Measurements from ENCODE around the gene BABAM2.

DNA sequence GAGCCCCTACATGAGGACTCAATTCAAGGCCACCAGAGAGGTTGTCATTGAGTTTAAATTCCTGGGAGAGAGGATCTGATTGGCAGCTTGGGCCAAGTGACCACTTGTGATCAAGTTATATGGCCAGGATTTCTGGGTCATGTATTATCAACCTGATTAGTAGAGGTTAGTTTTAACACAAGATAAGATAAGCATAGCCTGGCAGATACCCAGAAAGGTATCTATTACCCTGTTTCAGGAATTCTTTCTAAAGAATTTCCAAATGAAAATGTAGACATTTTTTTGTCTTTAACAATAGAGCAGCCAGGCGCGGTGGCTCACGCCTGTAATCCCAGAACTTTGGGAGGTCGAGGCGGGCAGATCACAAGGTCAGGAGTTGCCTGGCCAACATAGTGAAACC is 50.5 kb downstream of the BABAM2 start:
- TF ChIP-seq POLR2A (IDR thresholded peaks at IDR 0.05) = no peak
- TF ChIP-seq, protein P1, sequence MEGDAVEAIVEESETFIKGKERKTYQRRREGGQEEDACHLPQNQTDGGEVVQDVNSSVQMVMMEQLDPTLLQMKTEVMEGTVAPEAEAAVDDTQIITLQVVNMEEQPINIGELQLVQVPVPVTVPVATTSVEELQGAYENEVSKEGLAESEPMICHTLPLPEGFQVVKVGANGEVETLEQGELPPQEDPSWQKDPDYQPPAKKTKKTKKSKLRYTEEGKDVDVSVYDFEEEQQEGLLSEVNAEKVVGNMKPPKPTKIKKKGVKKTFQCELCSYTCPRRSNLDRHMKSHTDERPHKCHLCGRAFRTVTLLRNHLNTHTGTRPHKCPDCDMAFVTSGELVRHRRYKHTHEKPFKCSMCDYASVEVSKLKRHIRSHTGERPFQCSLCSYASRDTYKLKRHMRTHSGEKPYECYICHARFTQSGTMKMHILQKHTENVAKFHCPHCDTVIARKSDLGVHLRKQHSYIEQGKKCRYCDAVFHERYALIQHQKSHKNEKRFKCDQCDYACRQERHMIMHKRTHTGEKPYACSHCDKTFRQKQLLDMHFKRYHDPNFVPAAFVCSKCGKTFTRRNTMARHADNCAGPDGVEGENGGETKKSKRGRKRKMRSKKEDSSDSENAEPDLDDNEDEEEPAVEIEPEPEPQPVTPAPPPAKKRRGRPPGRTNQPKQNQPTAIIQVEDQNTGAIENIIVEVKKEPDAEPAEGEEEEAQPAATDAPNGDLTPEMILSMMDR (IDR thresholded peaks at IDR 0.05) = no peak
